ENCODE measurements around the gene CTBS.
"Not testable (repeated sequence)": the region's sequence is repeated elsewhere in the genome, so short reads cannot be mapped to it uniquely, and the experiment has no call there.

The CTBS gene

GRCh38 chr1:84585803-84586202 is 11.6 kb upstream of the CTBS start:
- no peak for DNase-seq (ENCODE audit: low spot score)

GRCh38 chr1:84584126-84584525 is 9.9 kb upstream of the CTBS start:
- no peak for DNase-seq (ENCODE audit: low spot score)

- no peak for DNase-seq (ENCODE audit: low spot score)
Observed at GRCh38 chr1:84583648-84584047, 9.4 kb upstream of the CTBS start.

- DNase-seq (ENCODE audit: low spot score): peak; percentile 7
Observed at GRCh38 chr1:84582802-84583587, 8.8 kb upstream of the CTBS start.

GRCh38 chr1:84581648-84582047 is 7.4 kb upstream of the CTBS start:
- no peak for DNase-seq (ENCODE audit: low spot score)

GRCh38 chr1:84574936-84575335 is 696 bp upstream of the CTBS start:
- no peak for DNase-seq (ENCODE audit: low spot score)

DNA sequence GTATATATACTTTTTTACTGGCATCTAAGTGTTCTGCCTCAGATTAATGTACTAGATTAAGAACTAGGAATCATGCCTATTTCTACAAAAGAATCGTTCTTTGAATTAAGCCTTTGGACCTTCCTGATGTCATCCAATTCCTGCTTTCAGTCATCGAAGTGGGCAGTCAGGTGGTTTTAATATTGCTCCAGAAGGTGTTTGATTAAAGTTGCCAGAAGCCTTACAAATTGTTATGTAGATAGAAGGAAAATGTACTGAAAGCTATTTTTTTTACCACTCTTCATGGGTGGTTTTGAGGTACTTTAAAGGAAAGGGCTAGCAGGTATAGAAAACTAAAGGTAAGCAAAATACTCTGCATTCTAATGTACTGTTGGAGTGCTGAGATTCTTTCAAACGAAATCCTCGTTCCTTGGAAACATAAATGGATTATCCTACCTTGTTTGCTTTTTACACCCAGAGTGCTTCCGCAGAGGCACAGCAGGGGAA is 716 bp downstream of the CTBS start:
- peak; percentile 26 for DNase-seq (ENCODE audit: low spot score)

- no peak for DNase-seq (ENCODE audit: low spot score)
Observed at GRCh38 chr1:84571150-84571535, 3.1 kb downstream of the CTBS start.

DNA sequence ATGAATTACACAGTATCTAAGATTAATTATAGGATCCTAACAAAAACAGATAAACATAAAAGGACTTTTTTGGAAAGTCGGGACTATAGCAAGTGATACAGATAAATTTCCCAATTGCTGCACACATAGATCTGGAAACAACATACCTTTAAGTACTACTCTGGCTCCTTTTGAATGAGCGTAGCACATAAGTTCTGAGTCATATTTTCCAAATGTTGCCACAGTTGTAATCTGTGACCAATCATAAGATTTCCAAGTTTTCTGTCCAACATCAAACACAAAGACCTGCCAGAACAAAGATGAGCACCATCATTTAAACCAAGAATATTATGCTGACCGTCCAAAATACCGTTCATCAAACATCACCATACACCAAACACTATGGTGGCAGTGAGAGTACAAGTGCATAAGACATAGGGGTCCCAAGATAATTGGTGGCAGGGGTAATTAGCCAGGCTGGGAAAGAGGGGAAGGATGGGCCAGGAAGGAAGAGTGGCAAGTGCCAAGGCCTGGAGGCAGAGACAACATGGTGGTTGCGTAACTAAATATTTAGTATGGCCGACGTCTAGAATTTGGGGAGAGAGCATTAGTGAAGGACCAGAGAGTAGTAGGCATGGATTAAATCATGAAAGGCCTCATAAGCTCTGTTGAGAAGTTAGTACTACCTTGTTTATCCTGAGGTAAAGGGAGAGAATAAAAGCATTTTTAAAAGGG is 3.6 kb downstream of the CTBS start:
- no peak for DNase-seq (ENCODE audit: low spot score)

DNA sequence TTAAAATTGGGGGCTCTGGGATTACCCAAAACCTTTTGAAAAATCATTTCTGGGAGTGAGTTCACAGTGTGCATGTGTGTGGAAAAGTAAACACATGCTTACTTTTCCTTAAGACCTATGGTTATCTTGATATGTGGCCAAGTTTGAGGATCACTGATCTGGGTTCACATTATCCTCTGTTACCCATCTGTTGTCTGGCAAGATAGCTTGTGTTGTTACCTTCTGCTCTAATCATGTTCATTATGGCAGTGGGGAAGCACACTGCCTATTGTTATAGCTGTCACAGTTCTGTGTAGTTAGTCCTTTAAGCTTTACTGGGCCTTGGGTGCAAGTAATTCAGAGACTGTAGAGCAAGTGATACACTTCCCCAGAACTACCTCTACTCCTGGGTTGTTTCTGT is 5.0 kb downstream of the CTBS start:
- no peak for DNase-seq (ENCODE audit: low spot score)

GRCh38 chr1:84550826-84551225 is 23.4 kb downstream of the CTBS start:
- DNase-seq (ENCODE audit: low spot score): no peak

DNA sequence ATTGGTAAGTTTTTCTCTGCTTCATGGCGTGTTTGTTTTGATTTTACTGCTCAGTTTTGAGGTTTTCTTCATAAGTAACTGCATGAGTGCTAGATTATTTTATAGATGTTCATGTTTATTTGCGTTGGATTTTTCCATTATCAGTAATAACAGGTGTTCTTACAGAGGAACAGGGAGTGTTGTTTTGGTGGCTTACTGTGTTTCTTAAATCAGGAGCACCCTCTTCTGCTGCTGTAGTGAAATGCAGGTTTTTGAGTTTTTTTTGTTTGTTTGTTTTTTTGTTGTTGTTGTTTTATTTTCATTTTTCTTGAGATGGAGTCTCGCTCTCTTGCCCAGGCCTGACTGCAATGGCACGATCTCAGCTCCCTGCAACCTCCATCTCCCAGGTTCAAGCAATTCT is 32.6 kb downstream of the CTBS start:
- DNase-seq (ENCODE audit: low spot score): peak; percentile 57

DNA sequence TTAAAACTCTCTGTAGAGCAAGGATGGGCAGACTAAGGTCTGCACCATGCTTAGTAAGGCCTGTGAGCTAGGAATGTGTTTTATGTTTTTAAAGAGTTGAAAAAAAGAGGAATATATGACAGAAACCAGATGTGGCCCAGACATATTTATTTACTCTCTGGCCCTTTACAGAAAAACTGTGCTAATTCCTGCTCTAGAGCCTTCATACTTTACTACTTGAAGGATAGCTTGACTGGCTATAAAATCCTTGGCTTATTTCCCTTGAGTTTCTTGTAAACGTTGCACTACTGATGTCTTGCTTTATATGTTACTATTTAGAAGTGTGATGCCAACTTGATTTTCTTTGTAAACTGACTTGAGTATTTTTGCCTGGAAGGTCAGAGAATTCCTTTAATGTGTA is 33.5 kb downstream of the CTBS start:
- DNase-seq (ENCODE audit: low spot score): no peak

- DNase-seq (ENCODE audit: low spot score): no peak
Observed at GRCh38 chr1:84539972-84540371, 34.3 kb downstream of the CTBS start.

DNA sequence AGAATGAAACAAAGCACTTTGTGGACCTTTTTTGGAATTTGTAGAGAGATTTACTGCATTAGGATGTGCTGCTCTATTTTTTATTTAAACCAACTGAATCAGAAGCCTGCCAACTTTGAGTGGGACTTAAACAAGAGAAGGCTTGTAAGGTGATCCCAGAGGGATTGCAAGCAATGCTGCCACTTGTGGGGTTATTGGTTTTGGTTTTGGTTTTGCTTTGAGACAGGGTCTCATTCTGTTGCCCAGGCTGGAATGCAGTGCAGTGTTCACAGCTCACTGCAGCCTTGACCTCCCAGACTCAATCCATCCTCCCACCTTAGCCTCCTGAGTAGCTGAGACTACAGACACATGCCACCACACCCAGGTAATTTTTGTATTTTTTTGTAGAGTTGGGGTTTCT is 35.6 kb downstream of the CTBS start:
- DNase-seq (ENCODE audit: low spot score): no peak

GRCh38 chr1:84525779-84526178 is 48.5 kb downstream of the CTBS start:
- no peak for DNase-seq (ENCODE audit: low spot score)

GRCh38 chr1:84524590-84524989 is 49.6 kb downstream of the CTBS start:
- no peak for DNase-seq (ENCODE audit: low spot score)

DNA sequence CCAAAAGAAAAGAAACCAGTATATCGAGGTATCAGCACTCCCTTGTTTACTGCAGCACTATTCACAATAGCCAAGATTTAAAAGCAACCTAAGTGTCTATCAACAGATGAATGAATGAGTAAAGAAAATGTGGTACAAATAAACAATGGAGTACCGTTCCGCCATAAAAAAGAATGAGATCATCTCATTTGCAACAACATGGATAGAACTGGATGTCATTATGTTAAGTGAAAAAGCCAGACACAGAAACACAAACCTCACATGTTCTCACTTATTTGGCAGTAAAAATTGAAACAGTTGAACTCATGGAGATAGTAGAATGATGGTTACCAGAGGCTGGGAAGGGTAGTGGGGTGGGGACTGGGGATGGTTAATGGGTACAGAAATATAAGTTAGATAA is 63.6 kb downstream of the CTBS start:
- no peak for DNase-seq (ENCODE audit: low spot score)

DNA sequence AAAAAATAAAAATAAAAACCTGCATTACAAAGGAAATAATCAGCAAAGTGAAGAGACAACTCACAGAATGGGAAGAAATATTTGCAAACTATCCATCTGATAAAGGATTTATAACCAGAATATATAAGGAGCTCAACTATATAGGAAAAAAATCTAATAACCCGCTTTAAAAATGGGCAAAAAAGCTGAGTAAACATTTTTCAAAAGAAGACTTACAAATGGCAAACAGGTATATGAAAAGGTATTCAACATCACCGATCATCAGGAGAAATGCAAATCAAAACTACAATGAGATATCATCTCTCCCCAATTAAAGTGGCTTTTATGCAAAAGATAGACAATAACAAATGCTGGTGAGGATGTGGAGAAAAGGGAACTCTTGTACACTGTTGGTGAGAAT is 64.1 kb downstream of the CTBS start:
- no peak for DNase-seq (ENCODE audit: low spot score)

DNA sequence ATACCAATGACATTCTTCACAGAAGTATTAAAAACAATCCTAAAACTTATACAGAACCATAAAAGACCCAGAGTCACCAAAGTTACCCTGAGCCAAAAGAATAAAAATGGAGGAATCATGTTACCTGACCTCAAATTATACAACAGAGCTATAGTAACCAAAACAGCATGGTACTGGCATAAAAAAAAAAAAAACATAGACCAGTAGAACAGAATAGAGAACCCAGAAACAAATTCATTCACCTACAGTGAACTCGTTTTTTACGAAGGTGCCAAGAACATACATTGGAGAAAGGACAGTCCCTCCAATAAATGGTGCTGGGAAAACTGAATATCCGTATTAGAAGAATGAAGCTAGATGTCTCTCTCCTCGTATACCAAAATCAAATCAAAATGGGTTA is 65.2 kb downstream of the CTBS start:
- DNase-seq (ENCODE audit: low spot score): no peak

GRCh38 chr1:84508510-84508909 is 65.7 kb downstream of the CTBS start:
- DNase-seq (ENCODE audit: low spot score): no peak

GRCh38 chr1:84507887-84508286 is 66.4 kb downstream of the CTBS start:
- not testable (repeated sequence) for DNase-seq (ENCODE audit: low spot score)

DNA sequence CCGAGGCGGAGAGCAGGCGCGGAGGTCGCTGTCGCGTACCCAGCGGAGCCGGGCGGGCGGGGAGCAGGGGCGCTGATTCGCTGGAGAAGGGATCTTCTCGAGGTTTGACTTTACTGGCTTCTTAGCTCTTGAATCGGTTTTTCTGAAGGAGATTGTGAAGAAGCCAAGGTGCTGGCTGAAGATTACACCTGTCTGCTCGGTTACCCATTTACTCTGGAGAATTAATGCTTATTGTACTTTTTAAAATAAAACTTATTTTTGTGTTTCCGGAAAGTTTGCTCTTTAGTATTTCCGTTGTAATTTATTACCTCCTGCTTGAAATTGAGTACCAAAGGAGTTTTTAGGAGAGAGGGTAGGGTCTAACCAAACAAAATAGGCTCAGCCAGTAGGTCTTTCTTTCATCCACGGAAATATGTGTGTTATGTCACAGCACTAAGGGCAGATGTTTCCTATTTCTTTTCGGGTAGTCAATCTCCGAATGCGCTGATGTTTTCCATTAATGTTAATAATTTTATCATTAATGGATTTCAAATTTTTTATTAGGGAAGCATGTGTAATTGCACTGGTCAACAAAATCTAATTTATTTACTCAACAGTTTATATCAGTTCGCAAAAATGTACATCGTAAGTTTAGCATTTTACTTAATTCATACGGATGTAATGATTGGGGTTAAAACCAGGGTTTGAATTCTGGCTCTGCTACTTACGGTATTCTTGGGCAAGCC is 67.3 kb downstream of the CTBS start:
- DNase-seq (ENCODE audit: low spot score): no peak
